Uterus (tissue), 4 donors: ENCODE results near the gene RBM47. TPM values are rescaled to one million over a fixed set of nuclear protein-coding genes. Genes with fewer than 3 reads are reported as not detected.

Source experiments
- DNase-seq, 2 donors: peaks; one replicate each; pipeline ENCODE4 v3.0.0-alpha.2; 2019 to 2020
- H3K27ac ChIP-seq, 2 donors: fragments of 200-600 bp; sonication (generic); 1 replicate in 1 of 2; 2 replicates in 1 of 2; pipeline ENCODE4 v1.5.1; 2016 to 2018
- H3K27me3 ChIP-seq, 2 donors: fragments of 200-600 bp; sonication (generic); one replicate each; pipeline ENCODE4 v1.5.1; 2018 to 2019; ENCODE audit warnings: control low read depth in 1 of 2
- H3K36me3 ChIP-seq, 2 donors: fragments of 200-600 bp; sonication (generic); one replicate each; pipeline ENCODE4 v1.5.1; 2019; ENCODE audit warnings: control low read depth in 1 of 2
- H3K4me1 ChIP-seq, 2 donors: fragments of 200-600 bp; sonication (generic); one replicate each; pipeline ENCODE4 v1.5.1; 2018 to 2019; ENCODE audit warnings: control low read depth in 1 of 2
- H3K4me3 ChIP-seq, 2 donors: fragments of 200-600 bp; sonication (generic); 1 replicate in 1 of 2; 2 replicates in 1 of 2; pipeline ENCODE4 v1.5.1; 2018 to 2019; ENCODE audit warnings: mild to moderate bottlenecking in 1 of 2
- H3K9me3 ChIP-seq, 2 donors: fragments of 200-600 bp; sonication (generic); one replicate each; pipeline ENCODE4 v1.5.1; 2019; ENCODE audit warnings: control low read depth in 1 of 2
- POLR2A ChIP-seq, 2 donors: fragments of 450-650 bp; IDR thresholded peaks; one replicate each; pipeline ENCODE4 v1.6.1; 2016; ENCODE audit warnings: antibody characterized with exemption in 2 of 2, mild to moderate bottlenecking in 1 of 2, moderate library complexity in 1 of 2
- intact Hi-C: fragments of 100-400 bp; cut with DNase I; formaldehyde crosslinking; loops from one replicate; pipeline ENCODE4 v1.15.1; 2023; ENCODE audit warnings: low total_unique reads
- total RNA-seq, 4 donors: library from RNA; depleted of rRNA in 3 of 4; stranded (reverse); fragments of >200 nt in 3 of 4; gene quantifications; one replicate each; pipeline versions ENCODE4 v1.1.0 to v1.2.4, GENCODE V29; 2014 to 2023
- TF ChIP-seq, protein P1 (sequence below), 4 experiments: fragments of 200-600 bp in 2 of 4; fragments of 450-650 bp in 2 of 4; sonication (generic) in 2 of 4; IDR thresholded peaks; one replicate each; pipeline ENCODE4 v1.5.1; 2016 to 2019; ENCODE audit warnings: antibody characterized with exemption in 4 of 4, mild to moderate bottlenecking in 2 of 4, moderate library complexity in 1 of 4
- donor health status: DM: yes; HTN: yes; CAD: no.

Gene RBM47
- total RNA-seq, 4 donors from 2014 or later: 3.8 to 22.3 (median 6.8) TPM

DNA sequence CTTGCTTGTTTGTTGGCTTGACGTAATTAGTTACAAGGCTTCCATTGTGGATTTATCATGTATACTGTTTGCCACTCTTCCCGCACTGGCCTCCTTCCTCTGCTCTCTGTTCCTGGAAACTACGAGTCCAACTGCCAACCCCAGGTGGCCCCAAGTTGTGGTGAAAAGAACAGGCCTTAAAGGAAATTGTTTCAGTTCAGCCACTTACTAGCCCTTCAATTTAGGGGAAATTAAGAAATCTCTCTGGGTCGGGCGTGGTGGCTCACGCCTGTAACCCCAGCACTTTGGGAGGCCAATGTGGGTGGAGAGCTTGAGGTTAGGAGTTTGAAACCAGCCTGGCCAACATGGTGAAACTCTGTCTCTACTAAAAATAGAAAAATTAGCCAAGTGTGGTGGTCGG, 28.0 kb downstream of the RBM47 start:
- H3K27ac ChIP-seq: no peak overlapping the region
- no peak for DNase-seq
- H3K36me3 ChIP-seq: no peaks in the 10 kb centered on the region
- H3K4me3 ChIP-seq: no peak overlapping the region
- H3K27me3 ChIP-seq: no peaks in the 10 kb centered on the region
- H3K4me1 ChIP-seq: no peaks in the 10 kb centered on the region
- no peak for TF ChIP-seq POLR2A (IDR thresholded peaks at IDR 0.05)
- TF ChIP-seq, protein P1, sequence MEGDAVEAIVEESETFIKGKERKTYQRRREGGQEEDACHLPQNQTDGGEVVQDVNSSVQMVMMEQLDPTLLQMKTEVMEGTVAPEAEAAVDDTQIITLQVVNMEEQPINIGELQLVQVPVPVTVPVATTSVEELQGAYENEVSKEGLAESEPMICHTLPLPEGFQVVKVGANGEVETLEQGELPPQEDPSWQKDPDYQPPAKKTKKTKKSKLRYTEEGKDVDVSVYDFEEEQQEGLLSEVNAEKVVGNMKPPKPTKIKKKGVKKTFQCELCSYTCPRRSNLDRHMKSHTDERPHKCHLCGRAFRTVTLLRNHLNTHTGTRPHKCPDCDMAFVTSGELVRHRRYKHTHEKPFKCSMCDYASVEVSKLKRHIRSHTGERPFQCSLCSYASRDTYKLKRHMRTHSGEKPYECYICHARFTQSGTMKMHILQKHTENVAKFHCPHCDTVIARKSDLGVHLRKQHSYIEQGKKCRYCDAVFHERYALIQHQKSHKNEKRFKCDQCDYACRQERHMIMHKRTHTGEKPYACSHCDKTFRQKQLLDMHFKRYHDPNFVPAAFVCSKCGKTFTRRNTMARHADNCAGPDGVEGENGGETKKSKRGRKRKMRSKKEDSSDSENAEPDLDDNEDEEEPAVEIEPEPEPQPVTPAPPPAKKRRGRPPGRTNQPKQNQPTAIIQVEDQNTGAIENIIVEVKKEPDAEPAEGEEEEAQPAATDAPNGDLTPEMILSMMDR (IDR thresholded peaks at IDR 0.05): no peak
- intact Hi-C loops: no loop called here
- no peaks in the 10 kb centered on the region for H3K9me3 ChIP-seq

- Histone ChIP-seq H3K9me3 (no peaks in the 10 kb centered on the region), H3K4me1 (no peaks in the 10 kb centered on the region), H3K4me3 (no peak overlapping the region), H3K27ac (no peak overlapping the region), H3K36me3 (no peaks in the 10 kb centered on the region), H3K27me3 (no peaks in the 10 kb centered on the region)
- no peak for DNase-seq
- TF ChIP-seq, protein P1 (IDR thresholded peaks at IDR 0.05): no peak
- TF ChIP-seq POLR2A (IDR thresholded peaks at IDR 0.05): no peak
- intact Hi-C loops: no loop called here
Observed at GRCh38 chr4:40600850-40601249, 28.8 kb downstream of the RBM47 start.

GRCh38 chr4:40599431-40599830, 30.2 kb downstream of the RBM47 start:
- Histone ChIP-seq H3K36me3 (no peaks in the 10 kb centered on the region), H3K9me3 (no peaks in the 10 kb centered on the region), H3K27ac (no peak overlapping the region), H3K27me3 (no peaks in the 10 kb centered on the region), H3K4me1 (no peaks in the 10 kb centered on the region), H3K4me3 (no peak overlapping the region)
- intact Hi-C loops: no loop called here
- no peak for DNase-seq
- TF ChIP-seq, protein P1 (IDR thresholded peaks at IDR 0.05): no peak
- TF ChIP-seq POLR2A (IDR thresholded peaks at IDR 0.05): no peak

- no peak overlapping the region for H3K4me3 ChIP-seq
- no peaks in the 10 kb centered on the region for H3K27me3 ChIP-seq
- intact Hi-C loops: no loop called here
- TF ChIP-seq, protein P1 (IDR thresholded peaks at IDR 0.05): no peak
- TF ChIP-seq POLR2A (IDR thresholded peaks at IDR 0.05): no peak
- H3K9me3 ChIP-seq: no peaks in the 10 kb centered on the region
- no peaks in the 10 kb centered on the region for H3K36me3 ChIP-seq
- no peaks in the 10 kb centered on the region for H3K4me1 ChIP-seq
- H3K27ac ChIP-seq: no peak overlapping the region
- DNase-seq: no peak
Observed at GRCh38 chr4:40596522-40596921, 33.1 kb downstream of the RBM47 start.

GRCh38 chr4:40595981-40596380, 33.7 kb downstream of the RBM47 start:
- no peak for TF ChIP-seq POLR2A (IDR thresholded peaks at IDR 0.05)
- TF ChIP-seq, protein P1 (IDR thresholded peaks at IDR 0.05): no peak
- intact Hi-C loops: no loop called here
- Histone ChIP-seq H3K36me3 (no peaks in the 10 kb centered on the region), H3K4me3 (no peak overlapping the region), H3K4me1 (no peaks in the 10 kb centered on the region), H3K9me3 (no peaks in the 10 kb centered on the region), H3K27me3 (no peaks in the 10 kb centered on the region), H3K27ac (no peak overlapping the region)
- no peak for DNase-seq
